Esophagus squamous epithelium (tissue), 5 donors: ENCODE data around the gene MTG2. TPM values are rescaled to one million over a fixed set of nuclear protein-coding genes. Genes with fewer than 3 reads are reported as not detected.

Experiments
- DNase-seq: peaks from one replicate; lab custom pipeline; 2025; lab: John Stamatoyannopoulos, UW
- H3K27ac ChIP-seq, 4 donors: fragments of 200-600 bp; sonication (generic); one replicate each; pipeline ENCODE4 v1.5.1; 2016 to 2019; ENCODE audit warnings: mild to moderate bottlenecking in 1 of 4
- H3K27me3 ChIP-seq, 4 donors: fragments of 200-600 bp; sonication (generic); 1 replicate in 3 of 4; 2 replicates in 1 of 4; pipeline versions ENCODE4 v1.5.1 to v1.6.0; 2017 to 2021; ENCODE audit warnings: antibody characterized with exemption in 1 of 4
- H3K36me3 ChIP-seq, 3 donors: fragments of 200-600 bp; sonication (generic); one replicate each; pipeline ENCODE4 v1.5.1; 2016 to 2019
- H3K4me1 ChIP-seq, 3 donors: fragments of 200-600 bp; sonication (generic); one replicate each; pipeline ENCODE4 v1.5.1; 2017 to 2019
- H3K4me3 ChIP-seq, 4 donors: fragments of 200-600 bp; sonication (generic); 1 replicate in 3 of 4; 2 replicates in 1 of 4; pipeline ENCODE4 v1.5.1; 2016 to 2019; ENCODE audit warnings: mild to moderate bottlenecking in 2 of 4, moderate library complexity in 1 of 4
- H3K9me3 ChIP-seq, 3 donors: fragments of 200-600 bp; sonication (generic); one replicate each; pipeline ENCODE4 v1.5.1; 2016 to 2019
- CTCF ChIP-seq, 6 experiments: fragments of 450-650 bp in 4 of 6; fragments of 200-600 bp in 2 of 6; sonication (generic) in 2 of 6; IDR thresholded peaks; one replicate each; pipeline ENCODE4 v1.5.1; 2016 to 2019; ENCODE audit warnings: antibody characterized with exemption in 6 of 6, mild to moderate bottlenecking in 4 of 6, moderate library complexity in 4 of 6
- POLR2A ChIP-seq, 4 donors: fragments of 450-650 bp; IDR thresholded peaks; one replicate each; pipeline ENCODE4 v1.6.1; 2017; ENCODE audit warnings: antibody characterized with exemption in 4 of 4, mild to moderate bottlenecking in 4 of 4, moderate library complexity in 3 of 4
- WGBS, 2 donors: methylation state at CpG; one replicate each; pipeline ENCODE4 v1.1.5; 2018; 5-methylcytosine and 5-hydroxymethylcytosine counted together
- intact Hi-C: fragments of 100-400 bp; cut with DNase I; formaldehyde crosslinking; loops from one replicate; pipeline ENCODE4 v1.15.0; 2022
- total RNA-seq, 4 donors: library from RNA; depleted of rRNA; stranded (reverse); fragments of >200 nt; gene quantifications; one replicate each; pipeline ENCODE4 v1.1.0, GENCODE V29; 2016
- donor health status: DM: yes; HTN: yes; CAD: no.

The MTG2 gene
- total RNA-seq, 4 donors from 2014 or later = 17.4 to 25.5 (median 21.7) TPM

DNA sequence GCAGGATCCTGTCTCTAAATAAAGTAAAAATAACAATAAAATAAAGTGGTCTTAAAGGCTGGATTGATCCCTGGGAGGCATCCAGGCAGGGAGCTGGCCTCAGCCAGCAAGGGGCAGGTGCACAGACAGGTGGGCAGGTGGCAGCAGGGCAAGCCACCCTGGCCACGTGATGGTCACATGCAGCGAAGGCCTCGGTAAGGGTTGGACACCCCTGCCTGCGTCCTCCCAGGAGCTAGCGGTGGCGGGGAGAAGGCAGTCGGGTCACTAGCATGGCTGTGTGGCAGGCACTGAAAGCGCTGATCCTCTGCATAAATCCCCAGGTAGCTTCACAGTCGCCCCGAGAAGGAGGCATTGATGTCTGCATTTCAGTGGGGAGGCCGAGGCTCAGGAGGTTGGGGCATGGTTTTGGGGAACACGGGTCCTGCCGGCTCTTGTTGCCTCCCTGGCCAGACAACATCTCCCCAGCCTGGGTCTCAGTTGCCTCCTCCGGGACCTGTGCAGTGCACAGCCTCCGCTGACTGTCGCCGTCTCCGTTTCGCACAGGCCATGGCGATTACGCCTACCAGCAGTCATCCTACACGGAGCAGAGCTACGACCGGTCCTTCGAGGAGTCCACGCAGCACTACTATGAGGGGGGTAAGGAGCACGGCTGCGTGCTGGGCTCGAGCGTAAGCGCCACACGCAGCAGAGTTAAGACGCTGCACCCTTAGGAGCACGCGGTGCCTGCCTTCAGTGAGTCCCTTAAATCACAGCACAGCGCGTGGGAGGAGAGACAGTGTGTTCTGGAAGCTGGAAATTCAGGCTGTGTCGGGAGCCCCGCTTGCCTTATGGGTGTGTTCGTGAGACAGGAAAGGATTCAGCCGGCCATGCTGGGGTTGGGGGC lies 17.7 kb upstream of the MTG2 start:
- TF ChIP-seq CTCF (IDR thresholded peaks at IDR 0.05) (no peak), POLR2A (IDR thresholded peaks at IDR 0.05) (no peak)
- DNase-seq = no peak
- no peak overlapping the region for H3K27ac ChIP-seq
- 97 to 100% methylated on average over 11 to 18 of the region's 41 CpGs for WGBS, 2 donors
- intact Hi-C loops = no loop called here
- H3K4me1 ChIP-seq = peaks cover 0 to 18% (median 7%) of the 10 kb centered on the region in 3 donors
- H3K36me3 ChIP-seq = peaks cover 20 to 96% (median 49%) of the 10 kb centered on the region in 3 donors
- H3K4me3 ChIP-seq = no peak overlapping the region
- no peaks in the 10 kb centered on the region for H3K27me3 ChIP-seq
- H3K9me3 ChIP-seq = no peaks in the 10 kb centered on the region

GRCh38 chr20:62165762-62166399 lies 16.9 kb upstream of the MTG2 start:
- intact Hi-C loops = no loop called here

DNA sequence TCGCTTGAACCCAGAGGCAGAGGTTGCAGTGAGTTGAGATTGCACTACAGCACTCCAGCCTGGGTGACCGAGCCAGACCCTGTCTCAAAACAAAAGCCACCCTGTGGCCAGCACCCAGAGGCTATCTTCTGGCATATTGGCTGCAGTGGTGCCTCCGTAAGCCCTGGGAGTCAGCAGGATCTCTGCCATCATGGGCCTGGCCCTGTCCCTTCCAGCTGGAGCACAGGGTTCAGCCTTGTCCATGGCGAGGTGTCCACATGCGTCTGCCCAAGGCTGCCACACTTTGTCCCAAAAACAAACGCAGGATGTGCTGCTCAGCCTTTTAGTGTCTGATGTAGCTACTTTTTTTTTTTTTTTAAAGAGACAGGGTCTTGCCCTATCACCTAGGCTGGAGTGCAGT lies 15.4 kb upstream of the MTG2 start:
- no peak for DNase-seq

More at GRCh38 chr20:62165762-62166399, 16.9 kb upstream of the MTG2 start:
- WGBS, 2 donors = 83 to 87% methylated on average over 4 to 7 of the region's 25 CpGs
- Histone ChIP-seq H3K9me3 (no peaks in the 10 kb centered on the region), H3K27me3 (no peaks in the 10 kb centered on the region), H3K4me3 (no peak overlapping the region), H3K4me1 (peaks cover 0 to 10% (median 6%) of the 10 kb centered on the region in 3 donors), H3K36me3 (peaks cover 20 to 100% (median 49%) of the 10 kb centered on the region in 3 donors), H3K27ac (no peak overlapping the region)
- TF ChIP-seq CTCF (IDR thresholded peaks at IDR 0.05) (no peak), POLR2A (IDR thresholded peaks at IDR 0.05) (no peak)
- DNase-seq = no peak

DNA sequence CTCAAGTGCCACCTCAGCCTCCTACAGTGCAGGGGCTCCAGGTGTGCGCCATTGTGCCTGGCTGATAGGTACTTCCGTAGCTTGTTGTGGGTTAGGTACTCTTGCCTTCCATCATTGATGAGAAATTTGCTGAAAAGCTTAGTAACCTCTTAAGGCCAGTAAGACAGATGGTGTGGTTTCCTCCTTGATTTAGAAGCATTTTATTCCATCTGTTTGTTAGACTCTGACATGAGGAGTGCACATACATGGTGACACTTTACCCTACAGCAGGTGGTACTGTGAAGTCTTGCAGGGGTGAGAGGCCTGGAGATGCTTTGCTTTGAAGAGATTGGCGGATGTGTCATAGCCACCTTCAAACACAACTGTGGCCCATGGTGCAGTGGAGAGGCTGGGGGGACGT lies 14.8 kb upstream of the MTG2 start:
- 85 to 100% methylated on average over 2 to 4 of the region's 4 CpGs for WGBS, 2 donors
- TF ChIP-seq CTCF (IDR thresholded peaks at IDR 0.05) (no peak), POLR2A (IDR thresholded peaks at IDR 0.05) (no peak)
- Histone ChIP-seq H3K27ac (no peak overlapping the region), H3K4me3 (no peak overlapping the region), H3K4me1 (no peaks in the 10 kb centered on the region), H3K36me3 (peaks cover 14 to 88% (median 41%) of the 10 kb centered on the region in 3 donors), H3K27me3 (no peaks in the 10 kb centered on the region), H3K9me3 (no peaks in the 10 kb centered on the region)
- DNase-seq = no peak
- intact Hi-C loops = no loop called here

More for the DNA sequence above, 15.4 kb upstream of the MTG2 start:
- H3K36me3 ChIP-seq = peaks cover 20 to 88% (median 47%) of the 10 kb centered on the region in 3 donors
- WGBS, 2 donors = 69 to 78% methylated on average over 3 to 4 of the region's 6 CpGs
- TF ChIP-seq POLR2A (IDR thresholded peaks at IDR 0.05) (no peak), CTCF (IDR thresholded peaks at IDR 0.05) (no peak)
- H3K4me1 ChIP-seq = no peaks in the 10 kb centered on the region
- intact Hi-C loops = no loop called here
- H3K27ac ChIP-seq = no peak overlapping the region
- no peaks in the 10 kb centered on the region for H3K27me3 ChIP-seq
- H3K4me3 ChIP-seq = no peak overlapping the region
- H3K9me3 ChIP-seq = no peaks in the 10 kb centered on the region
